NCI-H446 treated with DMSO at 0.1 percent for 48 hours (cell line): ENCODE measurements around the gene OSBPL6.

Source experiments
- DNase-seq: peaks from one replicate; lab custom pipeline; 2025; lab: John Stamatoyannopoulos, UW

Gene OSBPL6

DNA sequence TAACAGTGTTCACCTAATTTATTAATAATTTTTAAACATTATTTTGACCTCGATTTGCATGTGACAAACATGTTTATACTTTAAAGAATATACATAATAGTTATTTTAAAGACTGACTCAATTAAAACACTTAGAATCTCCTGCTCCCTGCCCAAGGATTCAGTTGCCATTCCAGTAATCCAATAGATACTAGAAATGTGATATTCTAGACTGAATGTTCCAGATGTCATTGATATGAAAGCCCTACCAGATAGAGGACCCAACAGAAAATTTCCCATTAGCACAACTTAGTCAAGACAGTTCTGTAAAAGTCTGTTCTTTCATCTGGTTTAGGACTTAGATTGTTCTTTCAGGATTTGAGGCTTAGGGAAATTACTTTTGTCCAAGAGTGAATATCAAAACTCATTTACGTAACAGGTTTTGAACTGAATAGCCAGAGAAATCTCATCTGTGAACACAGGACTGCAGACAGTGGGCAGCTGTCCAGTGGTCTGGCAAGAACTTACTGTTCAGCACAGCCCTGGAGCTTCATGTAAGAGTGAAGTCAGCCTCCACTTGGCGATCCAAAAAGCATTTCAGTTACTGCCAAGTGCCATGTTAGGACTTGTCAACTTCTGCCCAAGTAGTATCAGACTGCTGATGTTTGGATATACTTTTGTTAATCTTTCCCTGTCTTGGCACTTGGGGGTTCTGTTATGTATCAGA is 77.5 kb downstream of the OSBPL6 start:
- DNase-seq = peak; percentile 86

DNA sequence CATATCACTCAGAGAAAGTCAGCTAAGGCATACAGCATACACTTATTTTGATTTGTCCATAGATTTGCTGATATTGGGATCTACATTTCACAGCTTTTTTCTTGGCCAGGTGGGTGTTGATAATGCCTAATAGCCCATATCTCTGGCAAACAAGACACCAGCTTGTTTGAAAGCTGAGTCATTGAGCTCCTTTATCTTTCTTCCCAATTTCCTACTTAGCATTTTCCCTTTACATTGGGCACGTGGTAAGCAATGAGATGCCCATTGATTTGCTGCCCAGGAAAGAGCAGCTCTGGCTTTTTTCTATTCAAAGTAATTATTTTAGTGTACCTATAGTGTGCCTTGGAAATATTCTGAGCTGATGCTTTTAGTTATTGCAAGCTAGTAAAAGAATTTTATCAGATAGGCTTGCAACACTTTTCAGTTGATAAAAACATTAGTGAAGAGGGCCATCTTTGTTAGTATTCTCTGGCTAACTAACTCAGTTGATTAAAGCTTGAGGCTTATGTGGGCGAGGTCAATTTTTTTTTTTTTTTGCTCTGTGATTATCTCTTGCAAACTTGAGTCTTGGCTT is 79.6 kb downstream of the OSBPL6 start:
- no peak for DNase-seq

DNA sequence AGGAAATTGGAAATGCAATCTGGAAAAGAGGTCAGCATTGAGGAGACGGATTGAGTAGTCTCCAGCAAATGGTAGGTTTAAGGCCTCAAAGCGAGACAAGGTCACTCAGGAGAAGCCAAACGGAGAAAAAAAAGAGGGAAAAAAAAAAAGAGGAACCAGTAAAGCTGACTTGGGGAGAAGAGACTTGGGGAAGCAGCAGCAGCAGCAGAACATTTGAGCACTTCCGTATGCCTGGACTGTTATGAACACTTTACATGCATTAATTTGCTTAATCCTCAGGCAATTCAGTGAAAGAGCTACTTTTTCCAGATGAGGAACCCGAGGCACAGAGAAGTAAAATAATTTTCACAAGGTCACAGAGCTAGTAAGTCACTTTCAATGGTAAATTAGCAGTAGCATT is 81.3 kb downstream of the OSBPL6 start:
- no peak for DNase-seq

DNA sequence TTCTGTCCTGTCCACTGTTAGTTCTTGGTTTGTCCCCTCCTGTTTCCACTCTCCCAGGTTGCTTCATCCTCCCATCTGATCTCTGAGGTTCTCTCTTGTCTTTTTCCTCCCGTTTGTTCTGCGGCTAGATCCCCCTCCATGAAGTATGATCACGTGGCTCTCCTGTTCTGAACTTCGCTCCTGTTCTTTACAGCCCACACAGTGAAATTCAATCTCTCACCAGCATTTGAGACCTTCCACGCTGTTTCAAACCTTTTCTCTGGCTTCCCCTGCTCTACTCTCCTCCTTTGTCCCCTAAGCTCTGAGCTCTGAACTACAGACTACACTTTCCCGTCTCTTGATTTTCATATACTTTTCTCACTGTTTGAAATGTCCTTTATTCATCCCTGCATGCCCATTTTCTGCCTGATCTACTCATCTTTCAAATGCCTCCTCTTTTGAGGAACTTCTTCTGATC is 83.5 kb downstream of the OSBPL6 start:
- DNase-seq = no peak

DNA sequence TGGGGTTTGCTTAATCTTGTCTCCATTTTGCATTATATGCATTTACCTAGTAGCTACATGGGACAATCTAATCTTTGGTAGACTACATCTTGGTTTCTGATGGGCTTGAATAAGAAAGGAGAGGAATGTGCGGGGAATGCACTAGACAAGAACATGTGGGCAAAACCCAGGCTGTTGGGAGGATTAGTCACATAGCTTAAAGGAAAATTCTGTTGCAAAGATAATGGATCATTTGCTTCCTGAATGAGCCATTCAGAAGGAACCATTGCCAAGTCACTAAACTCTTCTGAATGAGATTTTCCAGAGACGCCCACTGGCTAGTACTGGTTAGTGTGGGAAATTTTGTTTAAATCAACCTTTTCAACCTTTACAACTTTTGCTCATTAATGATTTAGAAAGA is 84.8 kb downstream of the OSBPL6 start:
- no peak for DNase-seq

DNA sequence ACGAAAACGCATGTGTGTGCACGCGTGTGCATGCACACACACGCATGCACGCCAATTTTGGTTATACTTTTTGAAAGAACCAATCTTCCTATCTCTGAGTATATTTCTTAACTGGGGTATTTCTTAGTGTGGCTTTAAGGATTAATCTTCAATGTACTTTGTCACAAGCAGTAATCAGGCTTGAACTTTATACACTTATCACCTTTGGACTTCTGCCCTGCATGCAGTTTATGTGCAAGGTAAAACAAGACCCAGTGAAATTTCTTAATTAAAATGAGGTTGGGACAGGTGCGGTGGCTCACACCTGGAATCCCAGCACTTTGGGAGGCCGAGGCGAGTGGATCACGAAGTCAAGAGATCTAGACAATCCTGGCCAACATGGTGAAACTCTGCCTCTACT is 85.3 kb downstream of the OSBPL6 start:
- no peak for DNase-seq

DNA sequence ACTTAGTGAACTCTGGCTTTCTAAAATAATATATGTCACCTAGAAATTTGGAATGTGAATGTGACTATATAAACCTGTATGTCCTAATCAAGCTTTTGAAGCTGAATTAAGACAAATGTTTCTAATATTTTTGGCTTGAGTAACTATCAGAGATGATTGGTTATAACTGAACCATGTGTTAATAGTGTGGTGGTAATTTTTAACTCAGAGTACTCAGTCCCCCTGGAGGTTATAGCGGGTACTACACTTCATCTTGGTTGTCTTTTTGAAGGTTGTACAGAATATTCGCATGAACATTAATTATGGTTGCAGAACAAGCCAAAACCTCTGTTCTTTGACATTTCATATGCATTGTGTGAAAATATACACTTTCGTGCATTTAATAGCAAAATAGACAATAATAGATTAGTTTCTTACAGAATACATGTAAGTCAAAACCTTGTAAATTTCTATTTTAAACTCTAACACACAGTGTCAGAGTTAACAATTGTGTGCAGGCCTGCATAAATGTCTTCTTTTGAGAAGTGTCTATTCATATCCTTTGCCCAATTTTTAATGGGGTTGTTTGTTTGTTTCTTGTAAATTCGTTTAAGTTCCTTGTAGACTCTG is 86.0 kb downstream of the OSBPL6 start:
- DNase-seq = peak; percentile 59

DNA sequence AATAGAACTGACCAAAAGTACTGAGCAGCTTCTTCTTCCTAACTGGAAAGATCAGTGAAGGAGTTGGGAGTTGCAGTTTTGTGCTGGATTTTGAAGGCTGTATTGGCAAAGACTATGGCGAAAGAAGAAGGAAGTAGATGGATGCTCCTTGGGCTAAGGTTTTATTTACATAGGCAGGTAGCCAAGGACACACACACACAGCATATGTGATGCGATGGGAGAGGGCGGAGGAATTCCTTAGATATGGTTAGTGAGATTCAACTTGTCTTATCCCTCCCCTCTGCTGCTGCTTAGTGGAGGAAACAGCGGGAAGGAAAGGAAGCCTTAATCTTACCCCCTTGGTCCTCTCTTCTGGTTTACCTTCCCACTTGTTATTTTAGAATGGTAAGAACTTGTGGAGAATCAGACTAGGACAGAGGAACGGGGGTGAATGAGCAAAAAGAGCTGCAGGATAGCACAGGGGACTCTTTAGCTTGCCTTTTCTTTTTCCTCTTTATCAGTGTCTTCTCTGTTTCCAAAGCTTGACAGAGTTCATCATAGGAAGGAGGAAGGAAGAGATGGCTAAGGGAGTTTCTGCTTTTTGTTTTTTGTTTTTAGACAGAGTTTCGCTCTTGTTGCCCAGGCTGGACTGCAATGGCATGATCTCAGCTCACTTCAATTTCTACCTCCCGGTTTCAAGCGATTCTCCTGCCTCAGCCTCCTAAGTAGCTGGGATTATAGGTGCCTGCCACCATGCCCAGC is 87.9 kb downstream of the OSBPL6 start:
- DNase-seq = peak; percentile 35

DNA sequence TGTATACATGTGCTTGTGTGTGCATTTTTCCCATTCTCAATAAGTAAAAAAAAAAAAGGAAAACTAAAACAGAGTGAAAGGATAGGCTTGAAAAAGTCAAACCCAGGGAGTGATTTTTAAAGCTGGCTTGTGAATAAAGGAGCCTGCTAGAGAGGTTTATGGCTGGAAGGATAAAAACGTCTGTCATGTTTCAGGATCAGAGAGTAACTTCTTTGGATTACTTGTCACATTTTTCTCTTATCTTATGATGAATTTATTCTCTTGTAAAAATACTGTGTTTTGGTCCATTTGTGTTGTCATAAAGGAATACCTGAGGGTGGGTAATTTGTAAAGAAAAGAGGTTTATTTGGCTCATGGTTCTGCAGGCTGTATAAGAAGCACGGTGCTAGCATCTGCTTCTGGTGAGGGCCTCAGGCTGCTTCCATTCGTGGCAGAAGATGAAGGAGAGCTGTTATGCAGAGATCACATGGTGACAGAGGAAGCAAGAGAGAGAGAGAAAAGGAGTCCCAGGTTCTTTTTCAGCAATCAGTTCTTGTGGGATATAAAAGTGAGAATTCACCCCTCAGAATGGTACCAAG is 89.1 kb downstream of the OSBPL6 start:
- no peak for DNase-seq

DNA sequence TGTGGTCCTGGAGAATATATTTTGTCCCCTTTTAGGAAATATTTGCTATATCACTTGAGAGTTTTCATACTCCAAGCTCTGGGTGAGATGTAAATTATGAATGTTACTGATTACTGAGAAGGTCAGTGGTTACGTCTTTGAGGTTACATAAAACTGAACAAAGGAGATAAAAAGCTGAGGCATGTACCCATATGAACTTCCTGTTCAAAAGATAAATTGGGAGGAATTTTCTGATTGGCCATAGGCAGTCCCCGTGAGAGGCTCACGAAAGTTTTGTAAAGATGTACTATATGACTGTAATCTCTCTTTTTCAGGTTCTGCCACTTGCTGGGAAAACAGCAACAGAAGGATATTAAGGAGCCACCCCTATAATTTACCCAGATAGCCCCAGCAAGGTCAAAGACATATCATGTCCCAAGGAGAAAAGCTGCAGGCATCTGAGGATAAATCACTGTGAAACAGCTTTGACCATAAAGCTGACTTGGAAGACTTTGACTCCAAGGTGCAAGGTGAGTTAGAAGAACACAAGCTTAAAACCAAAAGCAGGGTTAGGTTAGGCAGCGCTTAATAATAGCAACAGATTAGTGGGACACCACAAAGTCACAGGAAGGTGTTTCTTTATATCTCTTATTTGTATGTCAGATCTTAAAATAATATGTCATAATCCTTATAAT is 90.4 kb downstream of the OSBPL6 start:
- DNase-seq = no peak

DNA sequence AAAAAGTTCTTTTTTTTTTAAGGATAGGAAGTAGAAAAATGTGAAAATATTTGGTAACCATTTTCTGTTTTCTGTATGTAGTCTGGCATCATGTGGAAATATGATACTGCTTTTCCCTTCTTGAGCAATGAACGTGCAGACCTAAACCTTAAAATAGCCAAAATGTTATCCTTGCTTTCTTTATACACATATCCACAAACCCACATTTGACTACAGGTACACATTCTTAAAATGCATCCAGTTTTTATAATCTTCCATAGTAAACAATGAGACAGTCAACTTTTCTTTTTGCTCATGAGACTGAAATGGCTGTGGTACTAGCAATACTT is 90.9 kb downstream of the OSBPL6 start:
- no peak for DNase-seq

DNA sequence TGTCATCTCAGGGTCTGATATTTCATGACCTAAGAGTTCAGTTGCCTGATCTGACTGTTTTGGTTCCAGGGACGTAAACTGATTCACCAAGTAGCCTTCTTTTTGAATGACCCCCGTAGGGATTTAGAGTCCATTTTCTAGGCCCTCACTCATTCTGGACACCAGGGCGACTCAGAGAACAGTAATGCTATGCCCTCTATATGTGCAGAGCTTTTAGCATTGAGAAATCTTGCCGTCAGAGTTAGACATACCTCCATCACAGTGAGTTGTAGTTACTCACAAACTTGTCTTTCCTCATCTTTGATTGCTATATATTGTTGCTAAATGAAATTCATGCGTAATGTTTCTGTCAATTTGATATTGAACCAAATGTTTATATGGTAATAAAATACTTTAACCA is 92.3 kb downstream of the OSBPL6 start:
- DNase-seq = no peak

DNA sequence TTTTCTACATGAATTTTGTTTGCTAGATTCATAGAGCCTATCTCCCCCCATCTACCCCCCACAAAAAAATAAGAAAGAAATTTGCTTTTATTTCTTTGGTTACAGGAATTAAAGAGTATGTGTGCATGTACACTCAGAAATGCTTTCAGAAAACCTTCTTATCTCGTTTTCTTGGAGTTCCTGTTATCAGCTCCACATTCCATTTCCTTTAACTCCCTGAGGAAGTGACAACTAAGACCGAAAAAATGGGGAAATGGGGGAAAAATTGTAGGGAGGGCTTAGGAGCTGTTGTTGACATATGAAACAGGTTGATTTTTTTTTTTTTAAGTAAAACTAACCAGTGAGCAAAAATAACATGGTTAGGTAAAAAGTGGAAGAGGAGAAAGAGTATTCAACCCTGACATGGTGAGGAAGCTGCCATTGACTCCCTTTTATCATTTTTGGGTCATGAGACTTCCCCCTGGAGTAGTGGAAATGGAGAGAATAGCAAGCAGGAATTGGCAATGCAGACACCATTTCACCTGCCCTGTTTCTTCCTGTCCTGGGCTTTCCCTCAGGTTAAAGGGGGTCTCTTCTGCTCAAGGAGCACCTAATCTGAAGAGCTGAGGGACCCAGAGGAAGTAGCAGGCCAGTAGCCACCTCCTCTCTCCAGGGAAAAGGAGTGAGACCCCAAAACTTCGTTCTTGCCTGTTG is 93.5 kb downstream of the OSBPL6 start:
- DNase-seq = no peak

DNA sequence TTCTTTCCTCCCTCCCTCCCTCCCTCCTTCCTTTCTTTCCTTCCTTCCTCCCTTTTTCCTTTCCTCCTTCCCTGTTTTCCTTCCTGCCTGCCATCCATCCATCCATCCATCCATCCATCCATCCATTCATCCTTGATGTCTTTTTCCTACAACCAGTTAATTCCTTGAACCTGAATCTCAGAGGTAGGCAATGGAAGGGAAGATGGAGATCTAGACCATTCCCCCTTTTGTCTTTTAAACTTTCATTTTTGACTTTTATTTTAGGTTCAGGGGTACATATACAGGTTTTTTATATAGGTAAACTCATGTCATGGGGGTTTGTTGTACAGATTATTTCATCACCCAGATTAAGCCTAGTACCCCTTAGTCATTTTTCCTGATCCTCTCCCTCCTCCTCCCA is 97.4 kb downstream of the OSBPL6 start:
- no peak for DNase-seq

DNA sequence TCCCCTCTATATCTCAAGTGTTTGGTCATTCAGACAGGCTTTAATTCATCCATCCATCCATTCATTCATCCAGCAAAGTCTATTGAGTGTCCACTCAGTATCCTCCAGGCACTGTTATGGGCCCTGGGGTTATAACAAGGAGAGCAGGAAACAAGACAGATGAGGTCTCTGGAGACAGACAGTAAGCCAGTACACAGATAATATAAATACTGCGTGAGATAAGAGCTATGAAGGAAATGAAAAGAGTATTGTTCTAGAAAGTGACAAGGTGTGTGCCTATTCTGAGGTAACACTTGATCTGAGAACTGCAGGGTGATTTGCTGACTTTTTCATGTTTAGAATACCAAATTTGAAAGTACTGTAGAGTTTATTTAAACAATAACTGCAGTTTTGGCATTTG is 98.3 kb downstream of the OSBPL6 start:
- DNase-seq = no peak

DNA sequence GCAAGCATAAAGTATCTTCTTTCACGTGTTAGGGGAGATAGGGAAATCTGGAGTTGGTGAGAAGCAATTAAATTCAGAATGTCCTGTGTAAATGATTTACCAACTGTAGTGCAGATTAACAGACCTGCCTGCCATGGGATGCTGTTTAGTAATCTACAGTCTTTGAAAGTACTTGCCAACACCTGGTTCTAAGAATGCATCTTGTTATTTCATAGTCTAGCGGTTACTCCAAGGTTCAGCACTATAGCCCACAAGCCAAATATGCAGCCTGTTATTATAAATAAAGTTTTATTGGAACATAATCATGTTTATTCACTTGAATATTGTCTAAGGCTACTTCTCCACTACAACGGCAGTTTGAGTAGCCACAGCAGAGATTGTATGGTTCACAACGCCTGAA is 100.8 kb downstream of the OSBPL6 start:
- DNase-seq = no peak

DNA sequence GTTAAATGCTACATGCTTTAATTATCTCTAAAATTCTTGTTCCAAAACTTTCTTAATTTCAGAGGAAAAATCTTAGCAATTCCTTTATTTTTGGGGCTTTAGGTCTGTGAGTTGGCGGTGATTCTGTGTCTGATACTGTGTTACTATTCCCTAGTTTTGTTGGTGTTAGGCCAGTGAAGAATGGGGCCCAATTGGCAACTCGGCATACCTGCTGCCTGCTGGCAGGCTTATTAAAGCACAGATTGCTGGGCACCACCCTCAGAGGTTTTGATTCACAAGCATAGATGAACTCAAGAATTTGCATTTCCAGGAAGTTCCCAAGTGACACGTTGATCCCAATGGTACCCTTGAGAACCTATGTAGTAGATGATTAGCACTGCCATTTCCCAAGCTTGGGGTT is 101.6 kb downstream of the OSBPL6 start:
- peak; percentile 68 for DNase-seq

DNA sequence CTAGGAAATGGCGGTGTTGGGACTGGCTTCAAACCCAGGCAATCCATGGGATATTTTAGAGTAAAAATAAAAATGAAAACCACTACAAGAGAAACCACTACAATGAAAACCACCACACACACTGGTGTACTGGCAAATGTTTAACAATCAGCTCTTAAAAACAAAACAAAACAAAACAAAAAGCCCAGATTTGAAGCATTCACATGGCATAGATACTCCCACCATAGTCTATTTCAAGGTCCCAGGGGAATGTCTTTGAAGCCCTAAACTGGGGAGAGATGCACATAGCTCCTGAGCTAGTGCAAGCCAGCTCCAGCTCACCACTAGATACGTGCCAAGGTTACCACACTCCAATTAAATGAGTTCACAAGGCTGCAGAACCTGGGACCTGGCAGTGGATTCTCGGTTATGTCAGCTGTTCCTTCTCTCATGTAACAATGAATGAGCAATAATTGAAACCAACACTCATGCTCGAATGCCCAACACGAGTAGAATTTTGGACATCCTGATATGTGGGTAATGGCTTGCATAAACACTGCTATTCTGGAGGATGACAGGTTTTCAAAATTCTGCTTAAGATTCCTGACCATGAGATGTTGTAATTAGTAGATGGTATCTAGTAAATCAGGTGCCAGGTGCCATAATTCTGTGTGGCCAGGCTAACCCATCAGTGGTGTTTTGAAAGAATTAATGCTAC is 102.2 kb downstream of the OSBPL6 start:
- peak; percentile 76 for DNase-seq

DNA sequence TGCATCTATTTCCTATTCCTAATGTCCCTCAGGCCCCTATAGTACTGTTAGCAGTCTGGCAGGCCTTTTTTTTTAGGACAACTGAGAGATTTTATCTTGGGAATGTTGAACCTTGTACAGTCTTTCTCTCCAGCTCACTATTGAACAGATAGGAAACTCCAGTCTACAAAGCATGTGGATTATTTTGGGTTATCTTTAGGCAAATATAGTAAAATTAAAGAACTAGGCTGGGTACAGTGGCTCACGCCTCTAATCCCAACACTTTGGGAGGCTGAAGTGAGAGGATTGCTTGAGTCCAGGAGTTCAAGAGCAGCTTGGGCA is 102.7 kb downstream of the OSBPL6 start:
- DNase-seq = no peak

DNA sequence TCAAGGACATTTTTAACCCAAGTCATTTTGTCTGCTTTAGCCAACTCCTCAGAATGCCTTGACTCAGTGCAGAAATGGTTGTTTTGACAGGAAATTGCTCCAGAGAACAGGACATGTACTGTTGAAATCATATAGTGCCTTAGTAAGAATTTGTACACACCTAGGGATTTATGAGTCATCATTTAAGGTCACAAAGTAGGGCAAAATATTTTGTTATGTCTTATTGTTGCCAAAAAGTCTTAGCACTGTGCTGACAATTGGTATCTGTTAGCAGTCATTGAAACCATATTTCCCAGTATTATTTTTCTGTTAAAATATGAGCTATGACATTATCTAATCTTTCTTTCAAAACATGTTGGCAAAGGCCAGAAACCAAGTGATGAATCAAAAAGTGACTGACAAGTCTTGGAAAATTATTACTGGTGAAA is 104.5 kb downstream of the OSBPL6 start:
- DNase-seq = no peak

DNA sequence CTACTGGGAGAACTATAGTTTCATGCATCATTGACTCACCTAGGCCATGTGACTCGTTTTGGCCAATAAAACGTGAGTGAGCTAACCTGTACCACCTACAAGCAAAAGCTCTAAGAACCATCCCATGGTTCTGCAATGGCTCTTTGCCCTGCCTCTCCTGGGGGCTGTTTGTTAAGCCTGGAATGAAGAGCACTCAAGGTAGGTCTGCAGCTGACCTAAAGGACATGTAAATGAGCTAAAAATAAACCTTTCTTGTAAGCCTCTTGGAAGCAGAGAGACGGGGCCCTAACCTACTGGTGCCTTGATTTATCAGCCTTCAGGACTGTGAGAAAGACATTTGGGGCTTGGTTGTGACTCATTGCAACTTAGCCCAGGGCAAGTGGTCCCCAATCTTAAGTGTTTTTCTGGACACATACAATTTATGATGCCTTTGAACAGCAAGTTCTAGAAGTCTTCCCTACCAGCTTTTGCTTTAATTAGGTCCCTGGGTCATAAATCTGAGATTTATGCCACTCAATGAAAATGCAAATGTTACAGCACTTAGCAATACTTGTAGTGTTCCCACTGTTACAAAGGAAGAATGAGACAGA is 107.4 kb downstream of the OSBPL6 start:
- DNase-seq = no peak
